ENCODE measurements around the gene SUGCT. TPM values are rescaled to one million over a fixed set of nuclear protein-coding genes. Genes with fewer than 3 reads are reported as not detected.
"Not testable (repeated sequence)": the region's sequence is repeated elsewhere in the genome, so short reads cannot be mapped to it uniquely, and the experiment has no call there.

SUGCT gene
- total and polyA plus RNA-seq, 8 donors, result 2.0 to 4.2 (median 2.9) TPM

GRCh38 chr7:40147371-40148246 lies 12.8 kb downstream of the SUGCT start:
- H3K27ac ChIP-seq, result no peak overlapping the region
- TF ChIP-seq, protein P1, sequence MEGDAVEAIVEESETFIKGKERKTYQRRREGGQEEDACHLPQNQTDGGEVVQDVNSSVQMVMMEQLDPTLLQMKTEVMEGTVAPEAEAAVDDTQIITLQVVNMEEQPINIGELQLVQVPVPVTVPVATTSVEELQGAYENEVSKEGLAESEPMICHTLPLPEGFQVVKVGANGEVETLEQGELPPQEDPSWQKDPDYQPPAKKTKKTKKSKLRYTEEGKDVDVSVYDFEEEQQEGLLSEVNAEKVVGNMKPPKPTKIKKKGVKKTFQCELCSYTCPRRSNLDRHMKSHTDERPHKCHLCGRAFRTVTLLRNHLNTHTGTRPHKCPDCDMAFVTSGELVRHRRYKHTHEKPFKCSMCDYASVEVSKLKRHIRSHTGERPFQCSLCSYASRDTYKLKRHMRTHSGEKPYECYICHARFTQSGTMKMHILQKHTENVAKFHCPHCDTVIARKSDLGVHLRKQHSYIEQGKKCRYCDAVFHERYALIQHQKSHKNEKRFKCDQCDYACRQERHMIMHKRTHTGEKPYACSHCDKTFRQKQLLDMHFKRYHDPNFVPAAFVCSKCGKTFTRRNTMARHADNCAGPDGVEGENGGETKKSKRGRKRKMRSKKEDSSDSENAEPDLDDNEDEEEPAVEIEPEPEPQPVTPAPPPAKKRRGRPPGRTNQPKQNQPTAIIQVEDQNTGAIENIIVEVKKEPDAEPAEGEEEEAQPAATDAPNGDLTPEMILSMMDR (IDR thresholded peaks at IDR 0.05), result no peak
- H3K27me3 ChIP-seq, result no peaks in the 10 kb centered on the region
- H3K36me3 ChIP-seq, result no peaks in the 10 kb centered on the region
- ATAC-seq (no peak), DNase-seq (no peak)
- H3K9me3 ChIP-seq, result no peaks in the 10 kb centered on the region
- H3K4me1 ChIP-seq, result no peaks in the 10 kb centered on the region
- no peak overlapping the region for H3K4me3 ChIP-seq
- intact Hi-C loops (cut with DNase I), result no loop called here

DNA sequence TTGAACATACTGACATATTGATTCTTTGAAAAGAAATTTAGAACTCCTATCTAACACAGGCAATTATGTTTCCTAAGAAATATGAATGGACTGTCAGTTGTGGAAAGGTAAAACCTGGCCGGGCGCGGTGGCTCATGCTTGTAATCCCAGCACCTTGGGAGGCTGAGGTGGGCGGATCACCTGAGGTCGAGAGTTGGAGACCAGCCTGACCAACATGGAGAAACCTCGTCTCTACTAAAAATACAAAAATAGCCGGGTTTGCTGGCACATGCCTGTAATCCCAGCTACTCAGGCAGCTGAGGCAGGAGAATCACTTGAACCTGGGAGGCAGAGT lies 13.4 kb downstream of the SUGCT start:
- H3K27ac ChIP-seq; H3K9me3 ChIP-seq; ATAC-seq; H3K4me3 ChIP-seq; DNase-seq; H3K27me3 ChIP-seq; intact Hi-C loops (cut with DNase I); H3K4me1 ChIP-seq; H3K36me3 ChIP-seq: not testable (repeated sequence)

- no peaks in the 10 kb centered on the region for H3K9me3 ChIP-seq
- DNase-seq, result no peak
- no peak for ATAC-seq
- no peak overlapping the region for H3K4me3 ChIP-seq
- no peaks in the 10 kb centered on the region for H3K36me3 ChIP-seq
- no peak overlapping the region for H3K27ac ChIP-seq
- intact Hi-C loops (cut with DNase I), result no loop called here
- TF ChIP-seq, protein P1 (IDR thresholded peaks at IDR 0.05), result no peak
- no peaks in the 10 kb centered on the region for H3K4me1 ChIP-seq
- H3K27me3 ChIP-seq, result no peaks in the 10 kb centered on the region
Measured at GRCh38 chr7:40148671-40149070, 13.9 kb downstream of the SUGCT start.

- intact Hi-C loops (cut with DNase I), result no loop called here
- Histone ChIP-seq H3K4me3 (no peak overlapping the region), H3K9me3 (no peaks in the 10 kb centered on the region), H3K4me1 (no peaks in the 10 kb centered on the region), H3K27ac (no peak overlapping the region), H3K36me3 (no peaks in the 10 kb centered on the region), H3K27me3 (no peaks in the 10 kb centered on the region)
- no peak for ATAC-seq
- TF ChIP-seq, protein P1 (IDR thresholded peaks at IDR 0.05), result no peak
- DNase-seq, result no peak
Measured at GRCh38 chr7:40151504-40151903, 16.7 kb downstream of the SUGCT start.

GRCh38 chr7:40156988-40157387 lies 22.2 kb downstream of the SUGCT start:
- TF ChIP-seq, protein P1 (IDR thresholded peaks at IDR 0.05), result no peak
- Histone ChIP-seq H3K4me3 (no peak overlapping the region), H3K27ac (no peak overlapping the region), H3K4me1 (no peaks in the 10 kb centered on the region), H3K9me3 (no peaks in the 10 kb centered on the region), H3K27me3 (no peaks in the 10 kb centered on the region), H3K36me3 (no peaks in the 10 kb centered on the region)
- no peak for DNase-seq
- intact Hi-C loops (cut with DNase I), result no loop called here
- no peak for ATAC-seq

GRCh38 chr7:40162516-40162915 lies 27.7 kb downstream of the SUGCT start:
- Histone ChIP-seq H3K4me1 (no peaks in the 10 kb centered on the region), H3K27me3 (no peaks in the 10 kb centered on the region), H3K4me3 (no peak overlapping the region), H3K27ac (no peak overlapping the region), H3K9me3 (no peaks in the 10 kb centered on the region), H3K36me3 (no peaks in the 10 kb centered on the region)
- ATAC-seq (no peak), DNase-seq (no peak)
- TF ChIP-seq, protein P1 (IDR thresholded peaks at IDR 0.05), result no peak
- intact Hi-C loops (cut with DNase I), result no loop called here

Data from left lung (tissue), 10 donors.